GM18907 (cell line): Measurements from ENCODE around the gene RPL37.
A peak's percentile ranks its signal among the peaks of the same experiment; 100 is the strongest.
"Not testable (repeated sequence)": the region's sequence is repeated elsewhere in the genome, so short reads cannot be mapped to it uniquely, and the experiment has no call there.

Experiments used
- ATAC-seq: cut with Tn5 transposase; IDR thresholded peaks from one replicate; pipeline ENCODE4 v1.9.1; 2021; ENCODE audit warnings: mild to moderate bottlenecking, moderate library complexity; ENCODE audit not compliant: unreplicated experiment

RPL37 gene

DNA sequence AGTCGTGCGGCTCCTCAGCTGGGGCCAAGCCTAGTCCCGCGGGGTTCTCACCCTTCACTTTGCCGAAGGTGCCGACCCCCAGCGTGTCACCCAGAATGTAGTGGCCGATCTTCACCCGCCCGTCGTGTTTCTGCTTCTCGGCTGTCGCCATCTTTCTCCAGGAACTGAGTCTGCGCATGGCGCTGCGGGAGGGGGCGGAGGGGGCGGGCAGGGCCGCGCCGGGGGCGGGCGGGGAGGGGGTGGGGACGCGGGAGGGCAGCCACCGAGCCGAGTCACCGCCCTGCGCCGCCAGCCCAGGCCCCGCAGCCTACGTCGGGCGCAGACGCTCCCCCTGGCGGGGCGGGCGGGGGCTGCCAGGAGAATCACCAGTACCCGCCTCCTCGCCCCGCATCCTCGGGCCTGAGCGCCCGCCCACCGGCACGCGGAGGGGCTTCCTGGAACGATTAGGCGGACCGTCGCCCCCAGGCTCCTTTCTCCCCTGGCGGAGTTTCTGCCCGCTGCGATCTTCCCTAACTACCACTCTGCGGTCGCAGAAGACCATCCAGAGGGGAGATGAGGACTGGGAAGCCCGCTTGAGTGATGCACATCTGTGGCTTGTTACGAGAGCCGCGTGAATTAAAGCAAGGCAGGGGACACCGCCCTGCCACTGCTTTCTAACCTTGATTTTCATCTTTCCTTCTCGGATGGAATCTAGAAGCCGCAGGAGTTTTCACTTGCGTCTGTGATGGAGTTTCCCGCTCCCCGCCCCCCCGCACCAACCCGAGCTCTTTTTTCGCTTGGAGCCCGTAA lies 36.8 kb downstream of the RPL37 start, which contains the start of gene PRKAA1:
PRKAA1 (minus strand) TSS at position 363 of the 789 bp plus-strand sequence; CDS start at position 178, 185 bp downstream.
- ATAC-seq: peak; percentile 98

DNA sequence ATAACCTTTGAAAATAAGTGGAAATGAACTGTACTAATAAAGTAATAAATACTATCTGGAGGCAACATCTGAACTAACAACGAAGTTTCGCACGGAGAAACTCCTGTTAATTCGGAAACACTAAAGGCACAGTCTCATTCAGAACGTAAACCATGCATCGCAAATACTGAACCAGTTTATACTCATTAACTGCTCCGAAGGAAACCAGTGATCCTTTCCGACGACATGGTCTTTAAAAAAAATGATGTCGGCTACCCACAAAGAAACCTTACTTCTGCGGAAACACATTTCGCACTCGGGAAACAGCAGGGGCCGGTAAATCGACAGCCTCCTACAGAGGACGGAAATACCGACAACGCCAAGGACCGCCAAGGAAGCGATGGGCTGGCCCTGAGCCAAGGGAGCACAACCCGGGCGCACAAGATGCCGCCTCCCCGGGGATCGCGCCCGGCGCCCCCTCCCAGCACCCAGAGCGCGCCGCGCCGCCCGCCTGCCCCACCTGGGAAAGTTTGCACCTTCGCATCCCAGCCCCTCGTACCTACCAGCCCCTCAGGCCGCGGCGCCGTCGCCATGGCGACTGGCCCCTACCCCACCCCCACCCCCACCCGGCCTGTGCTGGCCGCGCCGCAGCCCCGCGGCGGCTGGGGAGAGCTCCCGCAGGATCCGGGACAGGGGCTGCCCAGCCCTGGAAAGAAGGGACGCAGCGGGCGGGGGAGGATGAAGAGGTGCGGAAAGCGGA lies 37.6 kb downstream of the RPL37 start:
- ATAC-seq: peak; percentile 54

DNA sequence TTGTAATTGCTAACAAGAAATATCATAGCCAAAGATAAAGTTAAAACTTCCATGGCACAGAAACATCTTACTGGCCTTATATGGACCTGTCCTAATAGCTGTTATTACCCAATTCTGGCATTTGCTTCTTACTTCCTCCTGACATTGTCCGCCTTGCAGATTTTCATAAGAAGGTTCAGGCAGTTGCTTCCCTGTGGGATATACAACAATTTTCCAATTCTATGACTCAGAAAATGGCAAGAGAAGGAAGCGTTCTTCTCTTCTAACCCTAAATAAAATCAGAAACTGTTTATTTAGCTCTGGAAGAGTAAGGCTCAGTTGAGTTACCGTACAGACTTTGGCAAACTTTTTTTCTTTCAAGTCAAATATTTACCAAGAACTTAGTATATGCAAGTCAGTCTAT lies 38.5 kb downstream of the RPL37 start:
- ATAC-seq: no peak

DNA sequence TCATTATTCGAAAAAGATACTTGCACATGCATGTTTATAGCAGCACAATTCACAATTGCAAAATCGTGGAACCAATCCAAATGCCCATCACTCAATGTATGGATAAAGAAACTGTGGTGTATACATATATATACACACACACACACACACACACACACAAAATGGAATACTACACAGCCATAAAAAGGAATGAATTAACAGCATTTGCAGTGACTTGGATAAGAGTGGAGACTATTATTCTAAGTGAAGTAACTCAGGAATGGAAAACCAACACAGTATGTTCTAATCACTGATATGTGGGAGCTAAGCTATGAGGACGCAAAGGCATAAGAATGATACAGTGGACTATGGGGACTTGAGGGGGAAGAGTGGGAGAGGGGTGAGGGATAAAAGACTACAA lies 40.1 kb downstream of the RPL37 start:
- not testable (repeated sequence) for ATAC-seq

DNA sequence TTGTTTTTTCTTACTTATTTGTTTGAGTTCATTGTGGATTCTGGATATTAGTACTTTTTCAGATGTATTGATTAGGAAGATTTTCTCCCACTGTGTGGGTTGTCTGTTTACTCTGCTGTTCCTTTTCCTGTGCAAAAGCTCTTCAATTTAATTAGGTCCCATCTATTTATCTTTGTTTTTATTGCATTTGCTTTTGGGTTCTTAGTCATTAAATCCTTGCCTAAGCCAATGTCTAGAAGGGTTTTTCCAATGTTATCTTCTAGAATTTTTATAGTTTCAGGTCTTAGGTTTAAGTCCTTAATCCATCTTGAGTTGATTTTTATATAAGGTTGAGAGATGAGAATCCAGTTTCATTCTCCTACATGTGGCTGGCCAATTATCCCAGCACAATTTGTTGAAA lies 40.7 kb downstream of the RPL37 start:
- ATAC-seq: not testable (repeated sequence)

DNA sequence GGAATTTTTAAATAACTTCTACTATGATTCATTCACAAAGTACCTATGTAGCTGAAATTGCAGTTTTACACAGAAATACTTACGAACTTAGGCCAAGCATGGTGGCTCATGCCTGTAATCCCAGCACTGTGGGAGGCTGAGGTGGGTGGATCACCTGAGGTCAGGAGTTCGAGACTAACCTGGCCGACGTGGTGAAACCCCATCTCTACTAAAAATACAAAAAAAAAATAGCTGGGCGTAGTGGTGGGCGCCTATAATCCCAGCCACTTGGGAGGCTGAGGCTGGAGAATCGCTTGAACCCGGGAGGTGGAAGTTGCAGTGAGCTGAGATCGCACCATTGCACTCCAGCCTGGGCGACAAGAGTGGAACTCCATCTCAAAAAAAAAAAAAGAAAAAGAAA lies 42.3 kb downstream of the RPL37 start:
- ATAC-seq: not testable (repeated sequence)

DNA sequence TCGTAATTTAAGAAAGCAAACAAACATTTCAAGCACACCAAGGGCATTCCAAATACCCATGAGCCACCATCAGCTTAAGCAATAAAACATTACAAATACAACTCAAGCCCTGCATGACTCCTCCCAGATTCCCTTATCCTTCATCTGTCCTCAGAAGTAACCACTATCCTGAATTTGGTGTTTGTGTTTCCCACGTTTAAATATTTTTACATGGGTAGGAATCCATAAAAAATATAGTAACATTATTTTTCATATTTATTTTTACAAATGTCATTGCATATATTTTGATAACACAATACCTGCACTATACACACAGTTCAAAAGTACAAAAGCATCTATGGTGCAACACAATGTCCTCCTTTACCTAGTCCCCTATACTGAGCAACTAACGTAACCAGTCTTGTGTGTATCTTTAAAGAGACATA lies 43.3 kb downstream of the RPL37 start:
- no peak for ATAC-seq

DNA sequence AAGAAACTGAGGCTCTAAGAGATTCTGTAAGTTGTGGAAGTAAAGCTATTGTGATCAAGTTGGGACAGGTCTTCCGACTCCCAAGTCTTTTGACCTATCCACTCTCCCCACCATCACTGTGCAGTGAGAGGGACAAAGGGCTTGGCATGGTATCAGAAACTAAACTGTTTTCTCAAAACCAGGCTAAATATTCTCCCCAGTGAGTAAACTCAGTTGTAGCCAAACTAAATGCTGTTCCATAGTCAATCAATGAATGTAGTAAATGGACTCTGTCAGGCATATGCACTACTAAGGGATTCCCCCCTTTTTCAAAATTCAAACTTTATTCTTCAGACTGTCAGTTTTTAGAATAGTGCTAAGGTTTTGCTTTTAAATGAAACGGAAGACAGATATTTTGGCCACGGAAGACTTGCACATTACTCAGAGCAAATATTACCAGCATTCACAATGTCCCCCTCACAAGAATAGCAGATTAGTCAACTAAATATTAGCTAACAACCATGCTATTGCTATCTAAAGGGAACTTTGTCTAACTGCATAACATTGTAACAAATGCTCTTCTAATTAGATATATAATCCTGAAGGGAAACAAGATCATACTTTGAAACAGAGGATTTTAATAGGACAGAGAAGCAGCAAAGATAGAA lies 44.0 kb downstream of the RPL37 start:
- ATAC-seq: no peak

DNA sequence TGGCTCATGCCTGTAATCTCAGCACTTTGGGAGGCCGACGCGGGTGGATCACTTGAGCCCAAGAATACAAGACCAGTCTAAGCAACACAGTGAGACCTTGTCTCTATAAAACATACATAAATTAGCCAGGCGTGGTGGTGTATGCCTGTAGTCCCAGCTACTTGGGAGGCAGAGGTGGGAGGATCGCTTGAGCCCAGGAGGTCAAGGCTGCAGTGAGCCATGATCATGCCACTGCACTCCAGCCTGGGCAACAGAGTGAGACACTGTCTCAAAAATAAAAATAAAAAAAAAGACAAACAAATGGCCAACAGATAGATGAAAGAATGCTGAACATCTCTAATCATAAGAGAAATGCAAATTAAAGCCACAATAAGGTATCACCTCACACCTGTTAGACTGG lies 46.1 kb downstream of the RPL37 start:
- not testable (repeated sequence) for ATAC-seq

DNA sequence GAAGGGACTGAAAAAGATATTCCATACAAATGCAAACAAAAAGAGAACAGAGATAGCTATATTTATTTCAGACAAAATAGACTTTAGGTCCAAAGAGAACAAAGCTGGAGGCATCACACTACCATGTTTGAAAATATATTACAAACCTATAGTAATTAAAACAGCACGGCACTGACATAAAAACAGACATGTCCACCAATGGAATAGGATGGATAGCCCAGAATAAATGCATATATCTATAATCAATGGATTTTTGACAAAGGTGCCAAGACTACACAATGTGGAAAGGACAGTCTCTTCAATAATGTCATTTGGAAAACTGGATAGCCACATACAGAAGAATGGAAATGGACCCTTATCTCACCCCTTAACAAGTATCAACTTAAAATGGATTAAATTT lies 47.0 kb downstream of the RPL37 start:
- no peak for ATAC-seq

DNA sequence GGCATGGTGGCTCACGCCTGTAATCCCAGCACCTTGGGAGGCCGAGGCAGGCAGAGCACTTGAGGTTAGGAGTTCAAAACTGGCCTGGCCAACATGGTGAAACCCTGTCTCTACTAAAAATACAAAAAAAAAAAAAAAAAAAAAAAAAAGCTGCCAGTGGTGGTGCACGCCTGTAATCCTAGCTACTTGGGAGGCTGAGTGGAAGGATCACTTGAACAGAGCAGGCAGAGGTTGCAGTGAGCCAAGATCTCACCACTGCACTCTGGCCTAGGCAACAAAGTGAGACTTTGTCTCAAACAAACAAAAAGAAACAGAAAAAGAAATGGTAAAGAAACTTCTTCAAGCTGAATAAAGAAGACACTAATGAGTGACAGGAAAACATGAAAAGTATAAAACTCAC lies 48.4 kb downstream of the RPL37 start:
- not testable (repeated sequence) for ATAC-seq

DNA sequence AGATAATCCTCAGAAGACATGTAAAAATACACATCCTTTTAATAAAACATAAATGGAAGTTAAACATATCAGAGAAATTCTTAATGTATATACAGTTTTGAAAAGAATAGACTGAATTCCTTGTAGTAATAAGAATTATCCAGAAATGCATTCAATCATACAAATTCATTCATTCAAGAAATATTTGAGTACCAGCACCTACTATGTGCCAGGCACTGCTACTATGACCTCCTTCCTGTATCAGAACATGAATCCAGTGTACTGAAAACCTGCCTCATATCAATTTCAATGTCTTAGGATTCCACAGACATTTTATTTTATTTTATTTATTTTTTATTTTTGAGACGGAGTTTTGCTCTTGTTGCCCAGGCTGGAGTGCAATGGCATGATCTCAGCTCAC lies 50.1 kb downstream of the RPL37 start:
- ATAC-seq: no peak

DNA sequence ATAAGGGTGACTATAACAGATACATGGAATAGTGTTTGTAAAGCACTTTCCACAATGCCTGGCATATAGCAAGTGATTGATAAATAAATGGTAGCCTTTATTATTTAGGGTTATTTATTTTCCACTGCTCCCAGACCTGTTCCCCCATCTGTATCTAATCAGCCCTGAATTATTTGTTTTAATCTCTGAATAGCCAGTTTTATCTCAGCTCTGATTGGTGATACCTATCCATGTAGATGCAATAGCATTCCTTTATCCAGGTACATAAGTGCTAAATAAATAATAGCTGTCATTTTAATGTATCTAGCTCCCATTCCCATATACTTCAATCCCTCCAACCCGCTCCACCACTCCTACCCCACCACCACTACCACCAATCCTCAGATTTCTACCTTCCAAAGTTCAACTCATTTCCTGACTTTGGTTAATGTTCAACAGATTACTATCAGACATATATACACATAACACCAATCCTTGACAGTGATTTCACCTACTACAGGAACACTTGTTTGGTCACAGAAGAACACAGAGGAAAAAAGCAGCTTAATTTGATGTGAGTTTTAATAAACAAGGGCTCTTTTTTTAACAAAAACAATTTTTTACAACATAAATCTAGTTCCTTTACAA lies 50.9 kb downstream of the RPL37 start:
- ATAC-seq: no peak

DNA sequence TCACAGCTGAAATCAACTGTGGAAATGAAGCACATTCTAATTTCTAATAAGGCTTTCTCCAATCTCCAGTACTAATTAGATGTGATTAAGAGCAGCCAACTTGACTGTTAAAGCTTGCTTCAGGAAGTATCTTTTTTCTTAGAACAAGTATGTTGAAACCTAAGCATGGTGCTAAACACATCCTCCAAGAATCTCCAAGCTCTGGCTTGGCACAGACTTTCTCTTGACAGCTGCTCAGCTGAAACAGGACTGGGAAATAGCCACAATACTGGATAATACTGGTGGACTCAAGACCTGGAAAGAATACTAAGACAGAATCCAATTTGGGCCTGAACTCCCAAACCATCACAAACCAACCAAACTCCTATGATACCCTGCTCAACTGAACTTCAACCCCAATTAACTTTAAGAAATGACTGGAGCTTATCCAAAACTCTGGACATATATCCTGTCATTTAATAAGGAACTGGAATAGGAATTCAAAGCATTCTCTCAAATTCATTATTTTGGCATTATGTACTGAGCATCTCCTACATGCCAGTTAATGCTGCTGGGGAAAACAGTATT lies 53.1 kb downstream of the RPL37 start:
- no peak for ATAC-seq

DNA sequence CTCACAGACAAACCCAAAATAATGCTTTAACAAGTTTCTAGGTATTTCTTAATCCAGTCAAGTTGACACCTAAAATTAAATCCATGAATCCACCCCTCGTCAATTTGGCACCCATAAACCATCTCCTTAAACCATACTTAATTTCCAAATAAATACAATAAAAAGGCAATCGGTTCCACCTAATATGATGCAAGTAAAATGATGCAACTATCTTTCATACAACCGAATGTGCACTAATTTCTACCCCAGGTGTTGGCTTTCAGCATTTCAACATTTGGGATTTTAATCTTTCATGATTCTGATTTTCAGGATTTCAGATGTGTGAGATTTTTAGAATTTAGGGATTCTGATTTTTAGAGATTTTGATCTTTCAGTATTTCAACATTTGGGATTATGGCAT lies 54.2 kb downstream of the RPL37 start:
- ATAC-seq: no peak

DNA sequence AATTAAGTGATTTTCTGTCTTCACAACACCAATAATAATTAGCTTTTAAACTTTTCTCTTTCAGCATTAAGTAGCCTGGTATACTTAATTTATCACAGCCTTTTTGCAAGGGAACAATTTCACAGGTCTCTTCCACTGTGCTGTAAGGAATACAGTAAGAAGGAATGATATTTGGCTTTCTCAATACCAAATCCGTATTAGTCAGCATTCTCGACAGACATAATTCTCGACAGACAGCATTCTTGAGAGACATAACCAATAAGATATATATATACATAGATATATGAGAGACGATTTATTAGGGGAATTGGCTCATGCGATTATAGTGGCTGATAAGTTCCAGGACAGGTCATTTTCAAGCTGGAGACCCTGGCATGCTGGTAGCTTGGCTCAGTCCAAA lies 54.8 kb downstream of the RPL37 start:
- ATAC-seq: no peak

DNA sequence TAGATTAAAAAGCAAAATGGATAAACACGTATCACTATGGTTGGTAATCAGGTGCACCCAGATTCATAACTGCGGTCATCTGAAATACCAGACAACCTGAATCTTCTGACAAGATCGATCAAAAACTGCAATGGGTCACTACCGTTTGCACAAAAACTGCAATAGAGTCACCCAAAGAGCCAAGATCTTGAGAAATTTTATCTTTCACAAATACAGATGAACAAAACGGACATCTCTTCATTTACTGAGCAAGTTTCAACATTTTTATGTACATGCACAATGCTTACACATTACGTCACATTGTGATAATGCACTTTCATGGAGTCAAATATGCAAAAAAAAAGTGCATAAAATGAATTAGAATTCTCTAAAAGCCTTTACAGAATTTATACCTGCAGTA lies 55.5 kb downstream of the RPL37 start:
- ATAC-seq: no peak

DNA sequence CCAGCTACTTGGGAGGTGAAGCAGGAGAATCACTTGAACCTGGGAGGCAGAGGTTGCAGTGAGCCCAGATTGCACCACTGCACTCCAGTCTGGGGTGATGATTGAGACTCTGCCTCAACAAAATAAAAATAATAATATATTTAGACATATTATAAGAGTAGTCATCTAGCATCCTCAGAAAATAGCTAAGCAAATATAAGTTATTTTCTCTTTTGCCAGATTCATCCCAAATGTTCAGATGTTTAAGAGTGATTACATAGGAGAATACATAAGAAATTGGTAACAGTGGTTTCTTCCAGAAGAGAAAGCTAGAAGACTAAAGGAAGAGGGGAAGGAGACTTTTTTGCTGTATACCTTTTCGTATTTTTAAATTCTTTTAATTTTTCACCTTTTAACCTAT lies 56.9 kb downstream of the RPL37 start:
- no peak for ATAC-seq

DNA sequence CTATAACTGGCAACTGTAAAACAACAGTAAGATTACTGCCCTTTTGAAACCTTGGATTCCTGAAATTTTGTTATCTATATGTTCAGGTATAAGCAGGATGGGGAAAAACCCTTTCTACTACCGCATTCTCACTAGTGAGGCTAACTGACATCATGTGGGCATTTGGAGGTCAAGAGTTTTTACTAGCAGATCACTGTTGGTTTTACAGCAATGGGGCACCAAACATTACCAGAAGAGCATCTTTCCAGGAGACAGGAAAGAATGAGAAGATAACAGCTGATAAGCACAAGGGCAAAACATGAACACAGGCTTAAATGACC lies 58.4 kb downstream of the RPL37 start:
- no peak for ATAC-seq

DNA sequence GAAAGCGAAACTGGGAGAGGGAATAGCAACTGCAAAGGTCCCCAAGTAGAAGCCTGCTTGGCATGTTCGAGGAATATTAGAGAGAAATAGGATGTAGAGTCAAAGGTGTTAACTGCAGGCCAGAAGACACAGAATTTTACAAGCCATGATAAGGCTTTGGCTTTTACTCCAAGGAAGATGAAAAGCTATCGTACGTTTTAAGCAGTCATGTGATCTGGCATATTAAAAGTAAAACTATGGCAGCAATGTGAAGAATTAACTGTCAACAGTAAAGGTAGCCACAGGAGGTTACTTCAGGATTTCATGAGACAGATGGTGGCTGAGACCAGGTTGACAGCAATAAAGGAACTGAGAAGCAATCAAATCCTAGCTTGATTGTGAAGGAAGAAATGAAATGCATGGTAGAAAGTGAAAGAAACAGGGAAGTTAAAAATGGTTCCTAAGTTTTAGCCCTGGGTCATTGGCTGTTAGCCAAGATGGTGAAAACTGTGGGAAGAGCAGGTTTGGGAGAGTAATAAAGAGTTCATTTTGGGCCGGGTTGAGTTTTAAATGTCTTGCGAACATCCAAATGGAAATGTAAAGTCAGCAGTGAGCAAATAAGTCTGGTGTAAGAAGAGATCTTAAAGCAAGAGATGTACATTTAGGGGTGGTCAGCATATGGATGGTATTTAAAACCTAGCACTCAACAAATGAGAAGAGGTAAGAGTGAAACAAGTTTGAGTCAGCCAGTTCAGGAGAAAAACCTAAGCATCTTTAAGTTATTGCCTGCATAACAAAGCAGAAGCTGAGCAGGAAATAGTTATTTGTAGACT lies 59.0 kb downstream of the RPL37 start:
- no peak for ATAC-seq
